Peyer's patch (tissue), 4 donors: ENCODE data around the gene EPC2.

Experiments
- POLR2A ChIP-seq, 2 donors: fragments of 450-650 bp; IDR thresholded peaks; one replicate each; pipeline ENCODE4 v1.5.1; 2017; ENCODE audit warnings: antibody characterized with exemption in 2 of 2, mild to moderate bottlenecking in 2 of 2, moderate library complexity in 2 of 2
- TF ChIP-seq, protein P1 (sequence below), 6 experiments: fragments of 450-650 bp in 4 of 6; fragments of 200-600 bp in 2 of 6; sonication (generic) in 1 of 6; IDR thresholded peaks; one replicate each; pipeline ENCODE4 v1.5.1; 2017 to 2019; ENCODE audit warnings: antibody characterized with exemption in 6 of 6, mild to moderate bottlenecking in 3 of 6, moderate library complexity in 1 of 6

DNA sequence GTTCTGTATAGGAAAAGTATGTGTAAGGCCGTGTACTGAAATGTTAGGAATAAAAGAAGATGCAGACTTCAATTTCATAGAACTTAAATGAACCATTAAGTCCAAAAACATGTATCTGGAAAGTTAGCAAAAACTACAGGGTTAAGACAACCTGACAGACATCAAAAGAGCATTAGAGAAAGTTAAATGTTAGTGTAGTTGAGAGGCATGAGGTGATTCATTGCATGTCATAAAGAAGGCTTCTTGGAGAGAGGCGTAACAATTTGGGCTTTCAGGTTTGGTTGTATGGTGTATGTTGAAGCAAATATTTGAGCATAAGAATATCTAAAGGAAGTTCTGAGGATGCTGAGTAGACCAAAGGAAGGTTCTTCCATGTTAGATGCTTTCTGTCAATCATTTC is 6.3 kb downstream of the EPC2 start:
- TF ChIP-seq, protein P1, sequence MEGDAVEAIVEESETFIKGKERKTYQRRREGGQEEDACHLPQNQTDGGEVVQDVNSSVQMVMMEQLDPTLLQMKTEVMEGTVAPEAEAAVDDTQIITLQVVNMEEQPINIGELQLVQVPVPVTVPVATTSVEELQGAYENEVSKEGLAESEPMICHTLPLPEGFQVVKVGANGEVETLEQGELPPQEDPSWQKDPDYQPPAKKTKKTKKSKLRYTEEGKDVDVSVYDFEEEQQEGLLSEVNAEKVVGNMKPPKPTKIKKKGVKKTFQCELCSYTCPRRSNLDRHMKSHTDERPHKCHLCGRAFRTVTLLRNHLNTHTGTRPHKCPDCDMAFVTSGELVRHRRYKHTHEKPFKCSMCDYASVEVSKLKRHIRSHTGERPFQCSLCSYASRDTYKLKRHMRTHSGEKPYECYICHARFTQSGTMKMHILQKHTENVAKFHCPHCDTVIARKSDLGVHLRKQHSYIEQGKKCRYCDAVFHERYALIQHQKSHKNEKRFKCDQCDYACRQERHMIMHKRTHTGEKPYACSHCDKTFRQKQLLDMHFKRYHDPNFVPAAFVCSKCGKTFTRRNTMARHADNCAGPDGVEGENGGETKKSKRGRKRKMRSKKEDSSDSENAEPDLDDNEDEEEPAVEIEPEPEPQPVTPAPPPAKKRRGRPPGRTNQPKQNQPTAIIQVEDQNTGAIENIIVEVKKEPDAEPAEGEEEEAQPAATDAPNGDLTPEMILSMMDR (IDR thresholded peaks at IDR 0.05), result no peak
- TF ChIP-seq POLR2A (IDR thresholded peaks at IDR 0.05), result no peak
